ENCODE results near the gene DLGAP1. TPM values are rescaled to one million over a fixed set of nuclear protein-coding genes. Genes with fewer than 3 reads are reported as not detected.

DLGAP1 gene
- total and polyA plus RNA-seq, 2 donors (not counting 1 experiment from before 2014, with no cell fraction given) = 0.07 to 0.61 TPM

GRCh38 chr18:4143585-4143984 is 311.5 kb downstream of the DLGAP1 start:
- DNase-seq (no peak), ATAC-seq (ENCODE audit: low read depth) (no peak)
- intact Hi-C loops (cut with micrococcal nuclease) = no loop called here
- Histone ChIP-seq H3K4me1 (ENCODE audit: control insufficient read depth in 2 of 2, insufficient read depth in 2 of 2, low read length in 2 of 2) (no peaks in the 10 kb centered on the region), H3K27ac (ENCODE audit: low read length in 2 of 2) (no peak overlapping the region), H3K4me2 (replicated peaks; ENCODE audit: low read depth, low read length, poor library complexity, severe bottlenecking) (no peak overlapping the region), H3K9me3 (ENCODE audit: control extremely low read depth in 1 of 3, control insufficient read depth in 2 of 3, insufficient read depth in 1 of 3, low read length in 2 of 3) (peaks cover 0 to 11% (median 0%) of the 10 kb centered on the region in 3 donors), H3K4me3 (ENCODE audit: control extremely low read depth in 1 of 5, extremely low read depth in 1 of 5, insufficient read depth in 1 of 5, low read depth in 2 of 5, low read length in 4 of 5) (no peak overlapping the region), H2AFZ (ENCODE audit: insufficient read depth, low read depth, low read length, poor library complexity, severe bottlenecking) (no peak overlapping the region), H3K79me2 (ENCODE audit: control insufficient read depth, insufficient read depth, low read length) (no peaks in the 10 kb centered on the region), H3K36me3 (replicated peaks in 1 of 2; ENCODE audit: control extremely low read depth in 1 of 2, control insufficient read depth in 1 of 2, extremely low read depth in 1 of 2, insufficient read depth in 2 of 2, low read length in 1 of 2) (no peaks in the 10 kb centered on the region), H3K27me3 (replicated peaks in 1 of 4; ENCODE audit: control extremely low read depth in 1 of 4, control insufficient read depth in 3 of 4, insufficient read depth in 4 of 4, low read length in 3 of 4) (no peaks in the 10 kb centered on the region), H3K9ac (ENCODE audit: low read length) (no peak overlapping the region), H4K20me1 (ENCODE audit: control insufficient read depth, insufficient read depth, low read length, poor library complexity, severe bottlenecking) (no peaks in the 10 kb centered on the region)
- H3K27ac Mint-ChIP-seq = no peak overlapping the region
- no peaks in the 10 kb centered on the region for H3K9me3 Mint-ChIP-seq (ENCODE audit: insufficient read depth)
- POLR2A ChIA-PET = no interaction called here
- TF ChIP-seq CTCF (IDR thresholded peaks at IDR 0.05) (no peak), EZH2 (IDR thresholded peaks at IDR 0.05; ENCODE audit: borderline replicate concordance, insufficient read depth, low read depth, low read length, poor library complexity, severe bottlenecking) (no peak)
- no peaks in the 10 kb centered on the region for H3K4me1 Mint-ChIP-seq
- H3K27me3 Mint-ChIP-seq = no peaks in the 10 kb centered on the region
- CTCF ChIA-PET = no interaction called here
- 100% methylated on average over 1 of the region's 1 CpG for WGBS (ENCODE audit: insufficient coverage)
- no peak overlapping the region for H3K4me3 Mint-ChIP-seq

GRCh38 chr18:4142876-4143275 is 312.2 kb downstream of the DLGAP1 start:
- TF ChIP-seq EZH2 (IDR thresholded peaks at IDR 0.05; ENCODE audit: borderline replicate concordance, insufficient read depth, low read depth, low read length, poor library complexity, severe bottlenecking) = no peak
- no peak for TF ChIP-seq CTCF (IDR thresholded peaks at IDR 0.05)
- ChIA-PET POLR2A (no interaction called here), CTCF (no interaction called here)
- no peak overlapping the region for H3K4me2 ChIP-seq (replicated peaks; ENCODE audit: low read depth, low read length, poor library complexity, severe bottlenecking)
- Mint-ChIP-seq H3K4me3 (no peak overlapping the region), H3K9me3 (ENCODE audit: insufficient read depth) (no peaks in the 10 kb centered on the region), H3K27ac (no peak overlapping the region), H3K4me1 (no peaks in the 10 kb centered on the region), H3K27me3 (no peaks in the 10 kb centered on the region)
- no peaks in the 10 kb centered on the region for H3K36me3 ChIP-seq (replicated peaks in 1 of 2; ENCODE audit: control extremely low read depth in 1 of 2, control insufficient read depth in 1 of 2, extremely low read depth in 1 of 2, insufficient read depth in 2 of 2, low read length in 1 of 2)
- H3K27ac ChIP-seq (ENCODE audit: low read length in 2 of 2) = no peak overlapping the region
- H3K9me3 ChIP-seq (ENCODE audit: control extremely low read depth in 1 of 3, control insufficient read depth in 2 of 3, insufficient read depth in 1 of 3, low read length in 2 of 3) = peaks cover 0 to 11% (median 0%) of the 10 kb centered on the region in 3 donors
- H3K27me3 ChIP-seq (replicated peaks in 1 of 4; ENCODE audit: control extremely low read depth in 1 of 4, control insufficient read depth in 3 of 4, insufficient read depth in 4 of 4, low read length in 3 of 4) = no peaks in the 10 kb centered on the region
- intact Hi-C loops (cut with micrococcal nuclease) = no loop called here
- H2AFZ ChIP-seq (ENCODE audit: insufficient read depth, low read depth, low read length, poor library complexity, severe bottlenecking) = no peak overlapping the region
- no peaks in the 10 kb centered on the region for H3K4me1 ChIP-seq (ENCODE audit: control insufficient read depth in 2 of 2, insufficient read depth in 2 of 2, low read length in 2 of 2)
- ATAC-seq (ENCODE audit: low read depth) = no peak
- no peaks in the 10 kb centered on the region for H4K20me1 ChIP-seq (ENCODE audit: control insufficient read depth, insufficient read depth, low read length, poor library complexity, severe bottlenecking)
- H3K4me3 ChIP-seq (ENCODE audit: control extremely low read depth in 1 of 5, extremely low read depth in 1 of 5, insufficient read depth in 1 of 5, low read depth in 2 of 5, low read length in 4 of 5) = no peak overlapping the region
- H3K9ac ChIP-seq (ENCODE audit: low read length) = no peak overlapping the region
- H3K79me2 ChIP-seq (ENCODE audit: control insufficient read depth, insufficient read depth, low read length) = no peaks in the 10 kb centered on the region
- DNase-seq = no peak
- WGBS (ENCODE audit: insufficient coverage) = 94% methylated on average over 3 of the region's 5 CpGs
